GM18909 (cell line): ENCODE measurements around the gene PPP2R2C.
A peak's percentile ranks its signal among the peaks of the same experiment; 100 is the strongest.

Source experiments
- ATAC-seq: cut with Tn5 transposase; IDR thresholded peaks from one replicate; pipeline ENCODE4 v1.9.1; 2021; ENCODE audit warnings: mild to moderate bottlenecking; ENCODE audit not compliant: unreplicated experiment, poor library complexity

PPP2R2C gene

DNA sequence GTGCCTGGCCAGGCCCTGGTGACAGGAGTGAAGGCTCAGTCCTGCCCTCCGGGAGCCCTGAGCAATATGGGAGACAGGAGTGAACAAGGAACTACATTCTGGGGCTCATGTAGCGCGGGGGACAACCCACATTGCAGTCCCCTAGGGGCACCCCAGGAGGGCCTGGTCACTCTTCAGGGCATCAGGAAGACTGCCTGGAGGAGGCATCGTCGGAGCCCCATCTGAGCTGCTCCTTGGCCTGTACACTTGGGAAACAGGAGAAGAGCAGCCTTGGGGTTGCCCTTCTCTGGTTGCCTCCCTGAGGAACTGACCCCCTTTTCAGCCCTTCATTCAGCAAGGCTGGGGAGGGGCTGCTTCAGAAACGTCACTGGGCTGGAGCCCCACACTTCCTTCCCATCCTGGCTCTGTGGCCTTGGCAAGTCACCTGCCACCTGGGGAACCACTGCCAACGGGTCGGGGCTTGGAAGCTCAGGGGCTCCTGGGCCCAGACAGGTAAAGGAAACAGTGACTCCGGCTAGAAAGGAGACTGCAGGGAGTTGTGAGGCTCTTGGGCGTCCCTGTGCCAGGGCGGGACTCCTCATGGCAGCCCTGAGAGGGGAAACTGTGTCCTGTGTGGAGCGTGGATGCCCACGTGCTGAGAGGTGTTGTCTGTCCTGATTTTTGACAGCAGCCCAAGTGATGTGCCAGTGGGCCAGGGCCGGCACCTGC is 192.7 kb downstream of the PPP2R2C start:
- ATAC-seq: no peak

DNA sequence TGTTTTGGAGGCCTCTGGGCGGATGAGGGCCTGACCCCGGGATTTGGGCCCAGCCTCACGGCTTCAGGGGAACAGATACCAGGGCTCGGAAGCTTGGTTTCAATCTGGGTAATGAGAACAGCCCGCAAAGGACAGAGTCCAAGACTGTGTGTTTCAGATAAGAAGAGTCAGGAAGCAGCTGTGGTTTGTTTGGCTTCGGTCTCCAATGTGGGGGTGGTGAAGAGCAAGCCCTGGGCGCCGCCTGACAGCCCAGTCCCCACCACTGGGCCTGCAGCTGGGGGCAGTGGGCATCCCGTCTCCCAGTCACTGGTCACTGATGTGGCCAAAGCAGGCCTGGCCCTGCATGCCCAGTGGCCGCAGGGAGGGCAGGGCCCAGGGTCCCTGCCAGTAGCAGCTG is 193.6 kb downstream of the PPP2R2C start:
- peak; percentile 91 for ATAC-seq

DNA sequence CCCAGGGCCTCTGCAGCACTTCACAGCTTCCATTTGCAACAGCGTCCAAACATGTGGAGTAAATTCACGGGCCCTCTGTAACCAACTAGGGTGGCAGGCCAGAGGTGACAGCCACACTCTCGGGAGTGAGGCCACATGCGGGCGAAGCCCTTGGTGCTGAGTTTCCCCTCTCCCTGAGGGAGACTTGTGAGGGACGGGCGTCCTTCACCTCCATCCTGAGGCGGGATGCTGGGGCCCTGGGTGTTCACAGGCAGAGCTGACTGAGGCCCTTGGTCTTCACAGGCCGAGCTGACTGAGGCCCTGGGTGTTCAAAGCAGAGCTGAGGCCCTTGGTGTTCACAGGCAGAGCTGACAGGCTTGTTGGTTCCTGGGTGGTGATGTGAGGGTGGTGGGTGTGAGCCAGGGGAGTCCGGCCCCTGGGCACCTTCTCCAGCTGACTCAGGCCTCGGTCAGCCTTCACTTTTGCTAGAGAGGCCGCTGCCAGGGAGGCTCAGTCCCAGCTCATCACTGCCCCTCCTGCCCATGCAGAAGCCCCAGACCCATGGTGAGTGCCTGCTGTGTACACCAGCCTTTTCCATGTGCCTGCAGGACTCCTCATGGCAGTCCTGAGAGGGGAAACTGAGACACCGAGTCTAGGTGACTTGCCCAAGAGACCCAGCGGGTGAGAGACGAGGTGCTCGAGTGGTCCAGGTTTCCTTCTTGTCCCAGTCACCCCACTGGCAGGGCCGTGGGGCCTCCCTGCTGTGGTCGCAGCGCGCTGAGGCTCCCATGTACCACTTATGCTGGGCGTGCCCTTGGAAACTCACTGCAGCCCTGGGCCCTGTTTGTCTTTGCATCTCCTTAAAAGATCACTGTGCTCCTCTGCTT is 194.2 kb downstream of the PPP2R2C start:
- no peak for ATAC-seq

DNA sequence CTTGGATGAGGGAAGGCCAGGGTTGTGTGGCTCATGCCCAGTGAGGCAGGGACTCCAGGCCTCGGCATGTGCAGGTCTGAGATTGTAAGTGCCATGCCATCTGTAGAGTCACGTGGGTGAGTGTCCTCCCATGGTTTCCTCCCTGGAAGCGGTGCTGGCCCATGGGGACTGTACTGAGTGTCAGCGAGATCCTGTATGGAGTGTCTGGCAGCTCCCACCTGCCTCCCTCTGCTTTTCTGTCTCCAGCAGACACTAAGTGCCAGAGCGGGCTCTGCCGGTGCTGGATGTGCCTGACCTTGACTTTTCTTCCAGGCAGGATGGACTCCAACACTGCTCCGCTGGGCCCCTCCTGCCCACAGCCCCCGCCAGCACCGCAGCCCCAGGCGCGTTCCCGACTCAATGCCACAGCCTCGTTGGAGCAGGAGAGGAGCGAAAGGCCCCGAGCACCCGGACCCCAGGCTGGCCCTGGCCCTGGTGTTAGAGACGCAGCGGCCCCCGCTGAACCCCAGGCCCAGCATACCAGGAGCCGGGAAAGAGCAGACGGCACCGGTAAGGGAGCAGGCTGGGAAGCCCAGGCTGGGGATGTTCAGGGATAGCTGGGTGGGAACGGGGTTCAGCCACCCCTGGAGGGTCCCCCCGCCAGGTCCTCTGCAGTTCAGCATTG is 195.1 kb downstream of the PPP2R2C start:
- no peak for ATAC-seq

DNA sequence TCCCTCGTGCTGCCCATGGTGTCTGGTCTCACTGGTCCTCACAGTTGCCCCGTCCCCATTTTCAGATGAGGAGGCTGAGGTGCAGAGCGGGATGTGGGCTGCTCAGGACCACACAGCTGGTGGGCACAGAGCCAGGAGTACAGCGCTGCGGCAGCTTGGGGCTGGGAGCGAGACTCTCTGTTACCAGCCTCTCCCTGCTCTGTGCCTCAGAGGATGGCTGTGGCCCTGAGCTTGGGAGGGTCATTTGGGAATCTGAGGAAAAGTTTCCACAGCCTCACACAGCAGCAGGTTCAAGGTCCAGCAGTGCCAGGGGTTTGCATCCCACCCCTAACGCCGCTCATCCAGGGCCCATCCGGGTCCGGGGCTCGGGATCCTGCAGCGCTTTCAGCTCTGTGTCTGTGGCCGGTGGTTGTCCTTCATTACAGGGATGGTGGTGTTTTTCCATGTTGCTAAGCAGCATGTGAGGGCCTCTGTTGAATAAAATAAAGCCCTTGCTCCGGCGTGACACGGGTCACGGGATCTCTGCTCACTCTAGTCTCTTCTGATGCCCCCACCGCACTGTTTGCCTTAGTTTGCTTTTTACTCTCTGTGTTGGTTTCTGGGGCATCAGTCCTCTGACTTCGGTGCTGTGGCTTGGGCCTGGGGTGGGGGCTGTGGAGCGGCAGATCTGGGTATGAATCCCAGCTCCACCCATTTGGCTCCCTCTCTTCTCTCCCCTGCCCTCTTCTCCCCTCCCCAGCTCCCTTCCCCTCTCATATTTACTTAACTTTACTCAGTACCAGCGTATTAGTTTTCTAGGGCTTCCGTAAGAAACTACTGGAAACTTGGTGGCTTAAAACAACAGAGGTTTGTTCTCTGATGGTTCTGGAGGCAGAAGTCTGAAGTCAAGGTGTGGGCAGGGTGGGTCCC is 196.3 kb downstream of the PPP2R2C start:
- ATAC-seq: no peak

DNA sequence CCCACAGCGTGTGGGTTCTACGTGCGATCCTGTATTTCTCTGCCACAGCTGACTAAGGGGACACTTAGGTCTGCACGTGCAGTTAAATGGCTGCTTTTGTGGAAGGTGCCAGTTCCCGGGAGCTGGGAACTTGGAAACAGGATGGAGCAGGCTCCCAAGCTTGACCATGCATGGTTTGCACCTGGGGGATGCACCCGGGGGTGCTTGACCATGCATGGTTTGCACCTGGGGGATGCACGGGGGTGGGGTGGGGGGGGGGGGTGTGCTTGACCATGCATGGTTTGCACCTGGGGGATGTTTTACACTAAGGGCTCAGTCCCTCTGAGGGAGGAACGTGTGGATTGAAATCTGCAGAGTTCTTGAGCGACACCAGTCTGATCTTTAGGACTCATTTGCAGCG is 197.1 kb downstream of the PPP2R2C start:
- ATAC-seq: no peak

DNA sequence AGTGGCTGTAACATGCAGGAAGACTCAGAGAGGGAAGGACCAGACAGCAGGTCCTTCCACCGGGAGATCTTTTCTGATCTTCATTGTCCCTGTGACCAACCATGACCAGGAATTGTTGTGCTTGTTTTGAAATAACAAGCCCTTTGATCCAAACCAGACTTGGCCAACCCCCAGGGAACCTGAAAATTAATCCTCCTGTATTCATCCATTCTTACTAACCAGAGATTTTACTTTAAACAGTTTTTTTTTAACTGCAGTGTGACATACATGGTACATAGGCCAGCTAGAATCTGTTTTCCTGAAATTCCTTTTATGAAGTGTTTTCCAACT is 198.8 kb downstream of the PPP2R2C start:
- no peak for ATAC-seq

DNA sequence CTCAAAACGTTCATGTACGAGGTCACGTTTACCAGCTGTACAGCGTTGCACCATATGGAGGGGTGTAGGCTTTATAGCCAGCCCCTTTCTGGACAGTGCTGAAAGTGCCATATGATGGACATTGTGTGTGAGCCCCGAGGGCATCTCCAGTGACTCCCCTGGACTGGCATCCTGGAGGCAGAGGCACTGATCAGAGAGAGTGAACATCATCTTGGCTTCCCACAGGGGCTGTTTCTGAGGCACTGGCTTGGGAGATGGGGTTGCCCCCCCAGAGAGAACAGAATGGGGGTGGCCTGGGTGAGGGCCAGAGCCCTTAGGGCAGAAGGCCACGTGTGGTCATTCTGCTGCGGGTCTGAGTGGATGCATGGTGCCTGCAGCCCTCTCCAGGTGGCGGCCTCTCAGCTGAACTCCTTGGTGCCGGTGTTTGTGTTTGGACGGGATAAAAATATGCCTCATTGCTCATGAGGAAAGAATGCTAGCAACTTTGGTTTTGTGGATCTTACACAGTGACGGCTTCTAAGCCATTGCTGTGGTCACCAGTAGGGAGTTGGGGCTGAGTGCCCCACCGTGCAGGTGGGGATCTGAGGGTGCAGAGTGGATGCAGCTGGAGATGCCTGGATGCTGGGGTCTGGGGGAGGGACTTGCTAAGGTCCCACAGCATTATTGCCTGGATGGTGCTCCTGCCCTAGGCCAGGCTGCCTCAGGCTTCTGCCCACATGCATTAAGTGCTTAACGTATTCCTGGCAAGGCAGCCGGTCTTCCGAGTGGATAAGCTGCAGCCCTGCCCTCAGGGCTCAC is 199.4 kb downstream of the PPP2R2C start:
- ATAC-seq: no peak

DNA sequence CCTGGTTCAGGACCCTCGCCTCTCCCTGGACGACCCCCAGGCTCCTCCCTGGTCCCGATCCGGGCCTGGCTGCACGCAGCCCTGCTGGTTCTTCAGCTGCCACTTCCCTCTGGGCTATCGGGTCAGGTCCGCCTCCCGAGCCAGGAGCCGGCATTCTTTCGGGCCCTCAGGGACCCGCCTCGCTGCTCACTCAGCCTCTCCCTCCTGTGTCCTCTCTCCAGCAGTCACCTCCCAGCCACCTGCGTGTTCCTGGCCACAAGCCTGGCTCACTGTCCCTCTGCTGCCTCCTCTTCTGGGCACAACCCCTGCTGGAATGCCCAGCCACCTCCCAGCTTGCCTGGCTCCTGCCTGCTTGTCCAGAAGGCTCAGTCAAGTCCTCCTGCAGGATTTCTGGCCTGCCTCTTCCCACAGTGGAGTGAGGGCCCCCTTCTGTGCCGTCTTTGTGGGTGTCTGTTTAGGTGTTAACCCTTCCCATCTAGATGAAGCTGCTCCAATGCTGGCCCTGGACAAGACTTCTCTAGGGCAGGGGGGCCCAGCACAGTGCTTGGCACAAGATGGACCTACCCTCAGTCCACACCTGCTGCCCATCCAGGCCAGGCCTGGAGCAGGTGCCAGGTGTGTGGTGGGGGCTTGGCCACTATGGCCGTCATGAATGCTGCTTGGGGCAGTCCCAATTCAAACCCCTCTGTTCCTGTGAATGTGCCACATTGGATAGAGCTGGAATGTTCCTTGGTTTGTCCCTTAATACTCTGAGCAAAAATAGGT is 200.5 kb downstream of the PPP2R2C start:
- no peak for ATAC-seq

DNA sequence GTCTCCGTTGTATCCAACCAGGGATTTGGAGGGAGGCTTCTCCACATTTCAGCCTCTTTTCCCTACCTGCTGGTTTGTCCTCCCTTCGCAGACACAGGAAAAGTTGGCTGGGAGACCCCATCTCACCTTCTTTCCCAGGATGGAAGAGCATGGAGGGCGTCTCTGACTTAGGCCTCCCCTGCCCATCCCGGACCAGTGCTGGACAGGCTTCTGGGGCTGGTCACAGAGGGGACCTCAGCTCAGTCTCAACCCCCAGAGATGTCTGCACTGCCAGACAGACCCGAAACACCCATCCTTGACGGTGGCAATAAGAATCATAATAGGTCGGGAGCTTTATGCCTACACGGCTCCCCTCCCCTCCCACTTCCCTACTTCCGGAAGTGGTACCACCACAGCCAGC is 201.2 kb downstream of the PPP2R2C start:
- no peak for ATAC-seq

DNA sequence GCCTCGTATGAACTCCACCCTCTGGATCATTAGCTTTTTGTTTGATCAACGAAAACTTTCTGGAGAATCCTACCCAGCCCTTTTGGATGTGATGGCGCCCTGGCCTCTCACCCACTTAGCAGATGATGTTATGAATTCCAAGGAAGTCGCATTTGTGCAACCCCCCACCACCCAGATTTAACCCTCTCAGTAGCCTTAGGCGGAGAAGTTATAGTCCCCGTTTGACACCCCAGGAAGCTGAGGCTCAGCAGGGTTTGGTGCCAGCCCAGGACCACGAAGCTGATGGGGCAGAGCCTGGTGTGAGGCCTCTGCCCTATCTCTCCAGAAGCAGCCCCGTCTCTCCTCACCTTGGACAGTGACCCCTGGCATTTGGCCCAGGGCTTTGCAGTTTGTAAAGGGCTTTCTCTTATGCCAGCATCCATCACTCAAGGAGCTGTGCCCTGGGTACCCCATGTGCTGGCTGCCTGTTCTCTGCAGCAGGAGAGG is 201.7 kb downstream of the PPP2R2C start:
- ATAC-seq: no peak
